Subcutaneous abdominal adipose tissue (tissue), 5 donors: ENCODE data around the gene LRRC9.
"Not testable (repeated sequence)": the region's sequence is repeated elsewhere in the genome, so short reads cannot be mapped to it uniquely, and the experiment has no call there.

Experiments used
- H3K27ac ChIP-seq: one replicate; pipeline ENCODE4 v1.7.0; 2013; ENCODE audit warnings: low read depth, mild to moderate bottlenecking, inconsistent platforms, low read length, moderate library complexity
- H3K27me3 ChIP-seq, 5 donors: one replicate each; pipeline ENCODE4 v1.7.0; 2013; ENCODE audit warnings: low read length in 5 of 5, inconsistent platforms in 1 of 5; ENCODE audit not compliant: control insufficient read depth in 5 of 5, insufficient read depth in 4 of 5
- H3K36me3 ChIP-seq, 5 donors: one replicate each; pipeline ENCODE4 v1.7.0; 2013; ENCODE audit warnings: low read length in 5 of 5; ENCODE audit not compliant: control insufficient read depth in 5 of 5, insufficient read depth in 5 of 5
- H3K4me1 ChIP-seq, 5 donors: one replicate each; pipeline ENCODE4 v1.7.0; 2013; ENCODE audit warnings: low read length in 5 of 5, mild to moderate bottlenecking in 3 of 5, moderate library complexity in 1 of 5; ENCODE audit not compliant: control insufficient read depth in 5 of 5, insufficient read depth in 5 of 5
- H3K4me3 ChIP-seq, 5 donors: one replicate each; pipeline ENCODE4 v1.7.0; 2013; ENCODE audit warnings: low read length in 5 of 5, low read depth in 1 of 5
- H3K9ac ChIP-seq, 5 donors: one replicate each; pipeline ENCODE4 v1.7.0; 2013; ENCODE audit warnings: low read length in 5 of 5, mild to moderate bottlenecking in 4 of 5, moderate library complexity in 3 of 5
- H3K9me3 ChIP-seq, 5 donors: one replicate each; pipeline ENCODE4 v1.7.0; 2013; ENCODE audit warnings: low read length in 5 of 5; ENCODE audit not compliant: control insufficient read depth in 5 of 5
- donor health status: healthy.
- donor health status: healthy.
- donor health status: healthy.
- donor health status: healthy.
- donor health status: healthy.

LRRC9 gene

DNA sequence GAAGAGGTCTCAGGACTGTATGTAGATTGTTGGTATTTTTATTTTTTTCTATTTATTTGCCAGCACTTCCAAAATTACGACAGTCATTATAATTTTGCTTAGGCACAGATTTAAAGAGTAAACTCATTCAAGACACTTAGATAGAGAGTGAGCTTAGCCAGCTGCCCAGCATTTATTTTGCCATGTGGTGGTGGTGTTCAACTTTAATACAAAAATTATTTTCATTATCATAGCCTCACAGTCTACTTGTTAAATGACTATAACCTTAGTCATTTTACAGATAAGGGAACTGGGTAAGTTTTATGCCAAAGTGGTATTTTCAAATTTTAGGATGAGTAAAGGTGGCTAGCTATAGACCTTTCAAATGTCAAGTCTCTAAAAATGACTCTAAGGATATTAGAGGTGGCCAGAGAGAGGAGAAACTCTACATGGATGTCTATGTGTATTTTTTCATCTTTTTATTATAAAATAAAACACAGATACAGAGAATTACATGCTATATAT is 66.7 kb downstream of the LRRC9 start:
- no peak overlapping the region for H3K27ac ChIP-seq
- H3K27me3 ChIP-seq = no peaks in the 10 kb centered on the region
- no peak overlapping the region for H3K4me3 ChIP-seq
- no peaks in the 10 kb centered on the region for H3K9me3 ChIP-seq
- H3K9ac ChIP-seq = no peak overlapping the region
- H3K4me1 ChIP-seq = no peaks in the 10 kb centered on the region
- H3K36me3 ChIP-seq = no peaks in the 10 kb centered on the region

DNA sequence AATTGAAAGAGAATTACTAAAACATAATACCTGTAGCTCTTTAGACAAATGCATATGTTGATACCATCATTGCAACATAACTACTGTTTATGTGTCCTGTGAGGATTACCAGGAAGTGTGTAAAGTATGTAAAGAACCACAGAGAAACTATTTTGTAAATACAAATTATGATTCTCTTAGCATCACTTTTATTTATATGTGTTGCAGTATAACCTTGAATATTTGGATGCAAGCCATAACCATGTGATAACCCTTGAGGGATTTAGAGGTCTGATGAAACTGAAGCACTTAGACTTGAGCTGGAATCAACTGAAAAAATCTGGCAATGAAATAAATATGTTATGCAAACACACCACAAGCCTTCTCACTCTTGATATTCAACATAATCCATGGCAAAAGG is 77.5 kb downstream of the LRRC9 start:
- no peaks in the 10 kb centered on the region for H3K27me3 ChIP-seq
- H3K9me3 ChIP-seq = no peaks in the 10 kb centered on the region
- peak overlapping the region; percentile 66 for H3K27ac ChIP-seq
- no peaks in the 10 kb centered on the region for H3K36me3 ChIP-seq
- no peak overlapping the region for H3K4me3 ChIP-seq
- peaks cover 0 to 23% (median 6%) of the 10 kb centered on the region in 5 donors for H3K4me1 ChIP-seq
- H3K9ac ChIP-seq = no peak overlapping the region

DNA sequence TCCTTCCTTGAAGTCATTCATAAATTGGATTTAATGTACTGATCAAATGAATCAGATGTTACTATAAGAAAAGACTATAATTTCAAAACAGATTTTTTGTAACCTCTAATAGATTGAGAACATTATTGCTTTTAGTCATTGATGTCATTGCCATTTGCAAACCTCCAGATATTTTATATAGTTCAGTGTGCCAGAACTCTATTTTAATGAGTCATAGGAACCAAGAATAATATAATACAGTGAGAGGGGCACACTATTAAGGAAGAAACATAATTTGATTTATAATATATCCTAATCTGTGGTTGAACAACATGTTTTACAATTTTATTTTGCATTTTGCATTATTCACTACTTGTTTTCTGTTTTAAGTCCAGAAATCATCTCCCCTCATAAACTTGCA is 78.0 kb downstream of the LRRC9 start:
- Histone ChIP-seq H3K36me3 (no peaks in the 10 kb centered on the region), H3K9ac (peak overlapping the region in 1 of 5 donors; percentile 4), H3K27me3 (no peaks in the 10 kb centered on the region), H3K9me3 (no peaks in the 10 kb centered on the region), H3K27ac (peak overlapping the region; percentile 66), H3K4me1 (peaks cover 4 to 28% (median 11%) of the 10 kb centered on the region in 5 donors), H3K4me3 (no peak overlapping the region)

DNA sequence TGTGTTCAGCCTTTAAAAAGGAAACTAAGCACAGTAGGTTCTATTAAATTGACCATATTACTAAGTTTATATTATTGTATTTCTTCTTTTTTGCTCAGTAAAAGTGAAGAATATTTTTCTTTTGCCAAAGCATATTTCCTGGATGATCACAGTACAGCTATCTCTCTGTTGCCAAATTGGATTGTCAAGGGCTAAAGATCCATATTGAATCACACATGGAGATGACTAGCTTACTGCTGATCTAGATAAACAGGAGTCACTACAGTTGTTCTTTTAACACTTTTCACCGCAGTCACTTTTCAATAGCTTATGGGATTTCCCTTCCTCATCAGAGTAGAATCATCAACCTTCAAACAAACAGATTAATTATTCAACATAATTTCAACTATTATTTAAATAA is 78.6 kb downstream of the LRRC9 start:
- Histone ChIP-seq H3K27ac (peak overlapping the region; percentile 66), H3K9me3 (no peaks in the 10 kb centered on the region), H3K27me3 (no peaks in the 10 kb centered on the region), H3K9ac (peak overlapping the region in 1 of 5 donors; percentile 4), H3K4me3 (no peak overlapping the region), H3K4me1 (peaks cover 5 to 33% (median 15%) of the 10 kb centered on the region in 5 donors), H3K36me3 (no peaks in the 10 kb centered on the region)

DNA sequence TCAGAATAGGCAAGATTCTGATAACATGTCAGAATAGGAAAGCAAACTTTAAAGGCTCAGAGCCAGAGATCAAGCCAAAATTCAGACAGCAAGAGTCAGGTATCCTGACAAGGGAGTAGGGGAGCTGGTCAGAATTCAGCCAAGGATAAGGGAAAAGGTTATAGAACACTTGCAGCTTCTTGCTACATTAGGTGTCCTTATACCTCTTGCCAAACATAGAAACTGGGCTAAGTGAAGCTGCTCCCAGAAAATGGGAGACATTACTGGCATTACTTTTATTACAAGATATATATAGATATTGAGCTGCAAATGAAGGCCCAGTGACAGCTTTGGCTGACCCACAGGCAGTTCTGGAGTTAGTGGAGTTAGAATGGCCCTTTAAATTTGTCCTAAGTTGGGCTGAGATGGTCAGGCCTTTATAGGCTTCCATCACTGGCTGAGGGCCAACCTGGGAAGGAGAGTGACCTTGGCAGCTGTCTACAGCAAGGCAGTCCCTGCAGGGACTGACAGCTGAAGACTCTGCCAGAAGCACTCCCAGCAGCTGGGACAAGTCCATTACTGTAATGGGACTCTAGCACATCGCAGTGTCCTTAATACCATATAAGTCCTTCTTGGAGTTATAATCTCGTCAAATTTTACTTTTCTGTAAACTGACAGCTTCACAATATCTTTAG is 83.0 kb downstream of the LRRC9 start:
- H3K9me3 ChIP-seq = no peaks in the 10 kb centered on the region
- H3K36me3 ChIP-seq = no peaks in the 10 kb centered on the region
- H3K27me3 ChIP-seq = no peaks in the 10 kb centered on the region
- no peak overlapping the region for H3K9ac ChIP-seq
- no peak overlapping the region for H3K4me3 ChIP-seq
- H3K4me1 ChIP-seq = peaks cover 5 to 22% (median 9%) of the 10 kb centered on the region in 5 donors
- H3K27ac ChIP-seq = no peak overlapping the region

DNA sequence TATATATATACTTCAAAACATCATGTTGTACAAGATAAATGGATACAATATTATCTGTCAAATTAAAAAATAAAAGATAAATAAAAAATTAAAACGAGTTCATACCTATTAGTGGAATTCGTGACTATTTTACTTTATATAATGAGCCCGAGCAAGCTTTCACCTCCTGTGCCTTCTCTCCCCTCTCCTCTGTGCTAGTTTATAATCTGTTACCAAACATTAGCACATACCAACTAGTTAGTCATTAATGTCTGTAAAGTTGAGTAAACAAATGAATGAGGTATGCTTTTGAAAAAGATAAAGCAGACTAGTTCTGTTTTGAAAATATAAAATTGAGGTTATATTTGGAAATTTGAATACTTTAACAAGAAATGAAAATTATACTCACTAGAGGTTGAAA is 84.0 kb downstream of the LRRC9 start:
- Histone ChIP-seq H3K4me1 (peaks cover 5 to 12% (median 9%) of the 10 kb centered on the region in 5 donors), H3K4me3 (no peak overlapping the region), H3K9me3 (no peaks in the 10 kb centered on the region), H3K27me3 (no peaks in the 10 kb centered on the region), H3K9ac (no peak overlapping the region), H3K36me3 (no peaks in the 10 kb centered on the region), H3K27ac (no peak overlapping the region)

DNA sequence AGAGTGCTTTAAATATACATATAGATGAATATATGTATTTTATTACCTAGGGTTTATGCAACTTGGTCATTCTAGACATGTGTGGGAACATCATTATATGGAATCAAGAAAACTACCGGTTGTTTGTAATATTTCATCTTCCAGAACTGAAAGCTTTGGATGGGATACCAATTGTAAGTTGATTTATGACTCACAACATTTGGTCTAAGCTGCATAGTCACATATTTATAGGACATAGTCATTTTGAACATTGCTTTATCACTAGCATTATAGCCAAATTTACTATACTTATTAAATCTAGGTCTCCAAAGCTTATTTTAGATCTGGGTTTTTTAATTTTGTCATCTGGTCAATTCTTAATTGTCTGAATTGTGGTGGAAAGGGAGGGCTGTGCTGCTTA is 88.1 kb downstream of the LRRC9 start:
- H3K9me3 ChIP-seq = no peaks in the 10 kb centered on the region
- no peak overlapping the region for H3K27ac ChIP-seq
- no peaks in the 10 kb centered on the region for H3K27me3 ChIP-seq
- no peak overlapping the region for H3K9ac ChIP-seq
- no peaks in the 10 kb centered on the region for H3K36me3 ChIP-seq
- H3K4me1 ChIP-seq = peaks cover 0 to 4% (median 2%) of the 10 kb centered on the region in 5 donors
- no peak overlapping the region for H3K4me3 ChIP-seq

DNA sequence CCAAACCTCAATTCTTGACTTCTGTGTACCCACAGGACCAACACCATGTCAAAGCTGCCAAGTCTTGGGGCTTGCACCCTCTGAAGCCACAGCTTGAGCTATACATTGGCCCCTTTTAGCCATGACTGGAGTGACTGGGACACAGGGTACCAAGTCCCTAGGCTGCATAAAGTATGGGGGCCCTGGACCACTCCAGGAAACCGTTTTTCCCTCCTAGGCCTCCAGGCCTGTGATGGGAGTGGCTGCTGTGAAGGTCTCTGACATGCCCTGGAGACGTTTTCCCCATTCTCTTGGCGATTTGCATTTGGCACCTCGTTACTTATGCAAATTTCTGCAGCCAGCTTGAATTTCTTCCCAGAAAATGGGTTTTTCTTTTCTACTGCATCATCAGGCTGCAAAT is 90.3 kb downstream of the LRRC9 start:
- H3K27ac ChIP-seq, H3K4me1 ChIP-seq, H3K27me3 ChIP-seq, H3K4me3 ChIP-seq, H3K9me3 ChIP-seq, H3K9ac ChIP-seq, H3K36me3 ChIP-seq: not testable (repeated sequence)

DNA sequence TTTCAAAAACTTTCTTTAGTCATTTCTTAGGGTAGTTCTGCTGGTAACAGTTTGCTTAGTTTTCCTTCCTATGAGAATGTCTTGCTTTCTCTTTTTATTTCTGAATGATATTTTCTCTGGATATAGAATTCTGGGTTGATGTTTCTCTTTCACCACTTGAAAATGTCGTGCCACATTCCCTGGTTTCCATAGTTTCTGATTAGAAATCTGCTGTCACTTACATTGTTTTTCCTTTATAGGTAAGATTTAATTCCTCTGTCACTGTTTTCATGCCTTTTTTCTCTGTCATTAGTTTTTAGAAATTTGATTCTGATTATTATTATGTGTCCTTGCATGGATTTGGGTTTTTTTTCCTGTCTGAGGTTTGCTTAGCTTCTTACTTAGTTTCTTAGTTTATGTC is 94.5 kb downstream of the LRRC9 start:
- H3K4me3 ChIP-seq = no peak overlapping the region
- H3K9me3 ChIP-seq = peaks cover 0 to 14% (median 0%) of the 10 kb centered on the region in 5 donors
- H3K27me3 ChIP-seq = no peaks in the 10 kb centered on the region
- no peak overlapping the region for H3K9ac ChIP-seq
- H3K4me1 ChIP-seq = no peaks in the 10 kb centered on the region
- H3K27ac ChIP-seq = no peak overlapping the region
- no peaks in the 10 kb centered on the region for H3K36me3 ChIP-seq

DNA sequence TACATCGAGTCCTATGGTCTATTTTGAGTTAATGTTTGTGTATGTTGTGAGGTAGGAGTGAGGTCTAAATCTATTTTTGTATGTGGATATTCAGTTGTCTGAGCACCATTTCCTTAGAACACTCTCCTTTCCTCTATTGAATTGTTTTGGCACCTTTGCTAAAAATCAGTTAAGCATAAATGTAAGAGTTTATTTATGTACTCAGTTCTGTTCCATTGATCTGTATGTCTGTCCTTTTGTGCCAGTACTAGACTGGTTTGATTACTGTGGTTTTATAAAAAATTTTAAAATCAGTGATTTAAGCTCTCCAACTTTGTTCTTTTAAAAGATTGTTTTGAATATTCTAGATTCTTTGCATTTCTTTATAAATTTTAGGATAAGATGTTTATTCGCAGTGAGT is 101.7 kb downstream of the LRRC9 start:
- Histone ChIP-seq H3K4me1 (peaks cover 0 to 8% (median 5%) of the 10 kb centered on the region in 5 donors), H3K9ac (no peak overlapping the region), H3K27ac (no peak overlapping the region), H3K9me3 (no peaks in the 10 kb centered on the region), H3K4me3 (no peak overlapping the region), H3K27me3 (no peaks in the 10 kb centered on the region), H3K36me3 (no peaks in the 10 kb centered on the region)
